ENCODE measurements around the gene GRAMD2B. TPM values are rescaled to one million over a fixed set of nuclear protein-coding genes. Genes with fewer than 3 reads are reported as not detected.

The GRAMD2B gene
- total RNA-seq, 1 experiment from 2014 or later: 7.2 TPM

GRCh38 chr5:126413856-126414255 is 9.4 kb upstream of the GRAMD2B start:
- no peak for TF ChIP-seq POLR2AphosphoS5 (IDR thresholded peaks at IDR 0.05; ENCODE audit: low read depth, low read length)
- no peak for TF ChIP-seq EZH2 (IDR thresholded peaks at IDR 0.05)
- TF ChIP-seq ELF1 (IDR thresholded peaks at IDR 0.05; ENCODE audit: borderline replicate concordance, low read depth): no peak
- TF ChIP-seq TCF7L2 (IDR thresholded peaks at IDR 0.05; ENCODE audit: borderline replicate concordance, extremely low read depth, insufficient read depth, insufficient read length): no peak
- TF ChIP-seq YY1 (IDR thresholded peaks at IDR 0.05; ENCODE audit: extremely low read depth, insufficient replicate concordance, low read depth, low read length): no peak
- no peak for TF ChIP-seq SIN3A (IDR thresholded peaks at IDR 0.05; ENCODE audit: low read depth)
- TF ChIP-seq ZFX (IDR thresholded peaks at IDR 0.05): no peak
- TF ChIP-seq FOSL1 (IDR thresholded peaks at IDR 0.05; ENCODE audit: low read depth): no peak
- TF ChIP-seq SRF (IDR thresholded peaks at IDR 0.05; ENCODE audit: low read depth): no peak
- TF ChIP-seq POLR2A (IDR thresholded peaks at IDR 0.05; ENCODE audit: borderline replicate concordance, extremely low read depth, insufficient read depth, insufficient read length): no peak
- TF ChIP-seq EGR1 (IDR thresholded peaks at IDR 0.05; ENCODE audit: low read depth): no peak
- TF ChIP-seq RAD21 (IDR thresholded peaks at IDR 0.05; ENCODE audit: low read depth): no peak
- H3K9ac ChIP-seq (ENCODE audit: low read length): no peak overlapping the region
- H3K36me3 ChIP-seq (ENCODE audit: control insufficient read depth in 1 of 2, insufficient read depth in 2 of 2, low read length in 2 of 2): no peaks in the 10 kb centered on the region
- no peak overlapping the region for H3K27ac ChIP-seq (ENCODE audit: low read depth, low read length)
- no peak for DNase-seq (ENCODE audit: low read depth, low spot score)
- H3K4me3 ChIP-seq (replicated peaks in 1 of 2; ENCODE audit: low read depth in 1 of 2, low read length in 2 of 2): no peak overlapping the region
- H3K27me3 ChIP-seq (ENCODE audit: insufficient read depth, low read length): no peaks in the 10 kb centered on the region
- H4K20me1 ChIP-seq (ENCODE audit: insufficient read depth): no peaks in the 10 kb centered on the region
- no peaks in the 10 kb centered on the region for H3K79me2 ChIP-seq (ENCODE audit: insufficient read depth, low read length)
- intact Hi-C loops (cut with micrococcal nuclease): no loop called here
- no peak for ATAC-seq
- H3K9me3 ChIP-seq (ENCODE audit: control insufficient read depth in 1 of 2, insufficient read depth in 1 of 2, low read depth in 1 of 2, low read length in 2 of 2): no peaks in the 10 kb centered on the region
- RAD21 ChIA-PET (ENCODE audit: low non-redundant PET in 1 of 2, low total read pairs in 2 of 2, uncharacterized antibody in 2 of 2, unreplicated experiment in 2 of 2): no interaction called here
- no peaks in the 10 kb centered on the region for H3K9me2 ChIP-seq (ENCODE audit: insufficient read depth)
- H3K4me2 ChIP-seq (ENCODE audit: low read length): no peak overlapping the region
- POLR2A ChIA-PET: no interaction called here
- CTCF ChIA-PET: no interaction called here
- H3K4me1 ChIP-seq (ENCODE audit: control insufficient read depth in 1 of 2, insufficient read depth in 2 of 2, low read length in 2 of 2): no peaks in the 10 kb centered on the region
- no TSS peak for BruUV-seq (replicated peaks)
- no peak overlapping the region for H2AFZ ChIP-seq (ENCODE audit: low read depth, low read length, poor library complexity, severe bottlenecking)

- RAD21 ChIA-PET (ENCODE audit: low non-redundant PET in 1 of 2, low total read pairs in 2 of 2, uncharacterized antibody in 2 of 2, unreplicated experiment in 2 of 2): no interaction called here
- no TSS peak for BruUV-seq (replicated peaks)
- no peak for TF ChIP-seq POLR2A (IDR thresholded peaks at IDR 0.05; ENCODE audit: borderline replicate concordance, extremely low read depth, insufficient read depth, insufficient read length)
- TF ChIP-seq TCF7L2 (IDR thresholded peaks at IDR 0.05; ENCODE audit: borderline replicate concordance, extremely low read depth, insufficient read depth, insufficient read length): no peak
- TF ChIP-seq ZBTB33 (IDR thresholded peaks at IDR 0.05; ENCODE audit: extremely low read depth, insufficient replicate concordance, low read length): no peak
- no peak for TF ChIP-seq EGR1 (IDR thresholded peaks at IDR 0.05; ENCODE audit: low read depth)
- TF ChIP-seq CBX3 (IDR thresholded peaks at IDR 0.05; ENCODE audit: low read depth): no peak
- no peak for TF ChIP-seq CEBPB (IDR thresholded peaks at IDR 0.05; ENCODE audit: low read depth)
- no peak for TF ChIP-seq SRF (IDR thresholded peaks at IDR 0.05; ENCODE audit: low read depth)
- TF ChIP-seq ELF1 (IDR thresholded peaks at IDR 0.05; ENCODE audit: borderline replicate concordance, low read depth): no peak
- no peak for TF ChIP-seq ATF3 (IDR thresholded peaks at IDR 0.05)
- TF ChIP-seq RAD21 (IDR thresholded peaks at IDR 0.05; ENCODE audit: low read depth): no peak
- no peak for TF ChIP-seq CTCF (IDR thresholded peaks at IDR 0.05 in 2 of 3, conservative IDR thresholded peaks at IDR 0.05 in 1 of 3; ENCODE audit: borderline replicate concordance in 1 of 3, insufficient read depth in 1 of 3, low read depth in 2 of 3, low read length in 2 of 3)
Measured at GRCh38 chr5:126414874-126415502, 8.2 kb upstream of the GRAMD2B start.

More at GRCh38 chr5:126414874-126415502, 8.2 kb upstream of the GRAMD2B start:
- CTCF ChIA-PET: no interaction called here
- no peaks in the 10 kb centered on the region for H3K4me1 ChIP-seq (ENCODE audit: control insufficient read depth in 1 of 2, insufficient read depth in 2 of 2, low read length in 2 of 2)
- no peaks in the 10 kb centered on the region for H3K9me3 ChIP-seq (ENCODE audit: control insufficient read depth in 1 of 2, insufficient read depth in 1 of 2, low read depth in 1 of 2, low read length in 2 of 2)
- H3K4me3 ChIP-seq (replicated peaks in 1 of 2; ENCODE audit: low read depth in 1 of 2, low read length in 2 of 2): no peak overlapping the region
- no peaks in the 10 kb centered on the region for H3K79me2 ChIP-seq (ENCODE audit: insufficient read depth, low read length)
- H3K27me3 ChIP-seq (ENCODE audit: insufficient read depth, low read length): no peaks in the 10 kb centered on the region
- no peak overlapping the region for H3K27ac ChIP-seq (ENCODE audit: low read depth, low read length)
- POLR2A ChIA-PET: no interaction called here
- no peak for ATAC-seq
- no peak overlapping the region for H2AFZ ChIP-seq (ENCODE audit: low read depth, low read length, poor library complexity, severe bottlenecking)
- no peaks in the 10 kb centered on the region for H3K36me3 ChIP-seq (ENCODE audit: control insufficient read depth in 1 of 2, insufficient read depth in 2 of 2, low read length in 2 of 2)
- H3K9me2 ChIP-seq (ENCODE audit: insufficient read depth): no peaks in the 10 kb centered on the region
- no peaks in the 10 kb centered on the region for H4K20me1 ChIP-seq (ENCODE audit: insufficient read depth)
- DNase-seq (ENCODE audit: low read depth, low spot score): no peak
- no peak overlapping the region for H3K4me2 ChIP-seq (ENCODE audit: low read length)
- H3K9ac ChIP-seq (ENCODE audit: low read length): no peak overlapping the region
- intact Hi-C loops (cut with micrococcal nuclease): no loop called here
